Hepatocyte (in vitro differentiated cells): ENCODE data around the gene PITPNB.

Experiments used
- EZH2 ChIP-seq: fragments of 200-600 bp; sonication (generic); IDR thresholded peaks from 2 replicates; pipeline ENCODE4 v1.6.1; 2016; ENCODE audit warnings: antibody characterized with exemption, mild to moderate bottlenecking, borderline replicate concordance
- TF ChIP-seq, protein P1 (sequence below): fragments of 200-600 bp; sonication (generic); IDR thresholded peaks from 2 replicates; pipeline ENCODE4 v1.5.1; 2016; ENCODE audit warnings: antibody characterized with exemption, mild to moderate bottlenecking; ENCODE audit not compliant: poor library complexity

DNA sequence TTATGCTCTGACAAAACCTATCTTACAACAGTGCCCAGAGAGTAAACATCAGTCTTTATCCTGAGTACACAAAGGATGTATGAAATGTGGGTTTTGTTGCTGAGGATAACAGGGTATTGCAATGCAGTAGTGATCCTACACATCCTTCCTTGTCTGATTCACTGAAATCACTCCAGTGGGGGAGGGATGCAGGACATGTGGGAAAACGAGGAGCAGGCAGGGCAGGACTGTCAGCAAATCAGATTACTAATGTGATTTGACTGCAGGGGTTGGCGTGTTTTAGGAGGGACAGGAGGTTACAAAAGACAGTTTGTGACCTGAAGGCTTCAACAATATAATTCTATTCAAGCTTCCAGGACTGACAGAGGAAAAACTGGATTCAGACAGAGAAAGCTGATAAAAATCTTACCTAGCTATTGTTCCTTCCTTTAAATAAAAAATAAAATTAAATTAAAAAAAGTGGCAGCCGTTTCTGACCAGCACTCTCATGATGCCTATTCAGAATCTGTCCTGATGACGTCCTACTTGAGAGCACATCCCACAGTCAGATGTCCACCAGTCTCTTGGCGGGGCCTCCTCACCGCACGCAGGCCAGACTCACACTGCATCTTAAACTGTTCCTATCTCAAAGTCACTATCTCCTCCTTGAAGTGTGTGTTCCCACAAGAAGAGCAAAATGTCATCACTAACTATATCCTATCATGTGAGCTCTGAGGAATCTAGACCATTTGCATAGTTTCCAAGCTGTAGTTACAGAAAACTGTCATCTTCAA lies 66.9 kb downstream of the PITPNB start:
- TF ChIP-seq, protein P1, sequence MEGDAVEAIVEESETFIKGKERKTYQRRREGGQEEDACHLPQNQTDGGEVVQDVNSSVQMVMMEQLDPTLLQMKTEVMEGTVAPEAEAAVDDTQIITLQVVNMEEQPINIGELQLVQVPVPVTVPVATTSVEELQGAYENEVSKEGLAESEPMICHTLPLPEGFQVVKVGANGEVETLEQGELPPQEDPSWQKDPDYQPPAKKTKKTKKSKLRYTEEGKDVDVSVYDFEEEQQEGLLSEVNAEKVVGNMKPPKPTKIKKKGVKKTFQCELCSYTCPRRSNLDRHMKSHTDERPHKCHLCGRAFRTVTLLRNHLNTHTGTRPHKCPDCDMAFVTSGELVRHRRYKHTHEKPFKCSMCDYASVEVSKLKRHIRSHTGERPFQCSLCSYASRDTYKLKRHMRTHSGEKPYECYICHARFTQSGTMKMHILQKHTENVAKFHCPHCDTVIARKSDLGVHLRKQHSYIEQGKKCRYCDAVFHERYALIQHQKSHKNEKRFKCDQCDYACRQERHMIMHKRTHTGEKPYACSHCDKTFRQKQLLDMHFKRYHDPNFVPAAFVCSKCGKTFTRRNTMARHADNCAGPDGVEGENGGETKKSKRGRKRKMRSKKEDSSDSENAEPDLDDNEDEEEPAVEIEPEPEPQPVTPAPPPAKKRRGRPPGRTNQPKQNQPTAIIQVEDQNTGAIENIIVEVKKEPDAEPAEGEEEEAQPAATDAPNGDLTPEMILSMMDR: no peak
- no peak for TF ChIP-seq EZH2
